Type B pancreatic cell (in vitro differentiated cells): Measurements from ENCODE around the gene ZCCHC14. TPM values are rescaled to one million over a fixed set of nuclear protein-coding genes. Genes with fewer than 3 reads are reported as not detected.

Experiments
- DNase-seq: peaks from one replicate; pipeline ENCODE4 v3.0.0; 2021; ENCODE audit warnings: mixed read lengths; ENCODE audit not compliant: unreplicated experiment; ENCODE audit errors: extremely low spot score
- H3K27ac Mint-ChIP-seq: 2 replicates; pipeline ENCODE4 v1.8.0; 2021; ENCODE audit warnings: mild to moderate bottlenecking, mixed read lengths
- H3K27me3 Mint-ChIP-seq: 2 replicates; pipeline ENCODE4 v1.8.0; 2021; ENCODE audit warnings: mixed read lengths
- H3K36me3 Mint-ChIP-seq: 2 replicates; pipeline ENCODE4 v1.8.0; 2021; ENCODE audit warnings: mixed read lengths
- H3K4me1 Mint-ChIP-seq: one replicate; pipeline ENCODE4 v1.8.0; 2021; ENCODE audit warnings: mixed read lengths; ENCODE audit not compliant: unreplicated experiment
- H3K4me3 Mint-ChIP-seq: 2 replicates; pipeline ENCODE4 v1.8.0; 2021; ENCODE audit warnings: mild to moderate bottlenecking, mixed read lengths
- H3K9me3 Mint-ChIP-seq: 2 replicates; pipeline ENCODE4 v1.8.0; 2021; ENCODE audit warnings: mixed read lengths
- total RNA-seq: library from RNA; stranded (reverse); gene quantifications from 2 replicates; pipeline ENCODE4 v1.2.1, GENCODE V29; 2021; ENCODE audit warnings: low replicate concordance
- TF ChIP-seq, protein P1 (sequence below): fragments of 200-600 bp; sonication (generic); conservative IDR thresholded peaks from 2 replicates; pipeline ENCODE4 v1.5.0; 2021; ENCODE audit warnings: antibody characterized with exemption, mild to moderate bottlenecking

The ZCCHC14 gene
- total RNA-seq, 1 donor from 2014 or later: 32.3 TPM

DNA sequence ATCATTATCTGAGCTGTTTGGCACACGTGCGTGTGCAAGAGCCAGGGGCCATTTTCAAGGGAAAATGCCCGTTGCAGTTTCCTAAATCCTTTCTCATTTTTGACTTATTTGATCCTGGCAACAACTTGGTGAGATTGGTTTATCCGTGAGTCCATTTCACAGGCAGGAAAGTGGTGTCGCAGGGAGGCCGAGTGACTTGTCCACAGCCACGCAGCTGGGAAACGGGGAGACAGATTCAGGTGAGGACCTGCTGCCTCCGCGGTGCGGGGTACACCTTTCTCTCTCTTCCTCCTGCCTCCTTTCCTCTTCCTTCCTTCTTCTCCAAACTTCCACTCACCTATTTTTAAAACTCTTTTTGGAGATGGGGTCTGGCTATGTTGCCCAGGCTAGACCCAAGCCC lies 46.3 kb upstream of the ZCCHC14 start:
- Mint-ChIP-seq H3K4me3 (no peak overlapping the region), H3K27ac (no peak overlapping the region), H3K27me3 (peaks cover 20% of the 10 kb centered on the region), H3K9me3 (no peaks in the 10 kb centered on the region), H3K4me1 (peaks cover 18% of the 10 kb centered on the region), H3K36me3 (no peaks in the 10 kb centered on the region)
- DNase-seq: no peak
- TF ChIP-seq, protein P1, sequence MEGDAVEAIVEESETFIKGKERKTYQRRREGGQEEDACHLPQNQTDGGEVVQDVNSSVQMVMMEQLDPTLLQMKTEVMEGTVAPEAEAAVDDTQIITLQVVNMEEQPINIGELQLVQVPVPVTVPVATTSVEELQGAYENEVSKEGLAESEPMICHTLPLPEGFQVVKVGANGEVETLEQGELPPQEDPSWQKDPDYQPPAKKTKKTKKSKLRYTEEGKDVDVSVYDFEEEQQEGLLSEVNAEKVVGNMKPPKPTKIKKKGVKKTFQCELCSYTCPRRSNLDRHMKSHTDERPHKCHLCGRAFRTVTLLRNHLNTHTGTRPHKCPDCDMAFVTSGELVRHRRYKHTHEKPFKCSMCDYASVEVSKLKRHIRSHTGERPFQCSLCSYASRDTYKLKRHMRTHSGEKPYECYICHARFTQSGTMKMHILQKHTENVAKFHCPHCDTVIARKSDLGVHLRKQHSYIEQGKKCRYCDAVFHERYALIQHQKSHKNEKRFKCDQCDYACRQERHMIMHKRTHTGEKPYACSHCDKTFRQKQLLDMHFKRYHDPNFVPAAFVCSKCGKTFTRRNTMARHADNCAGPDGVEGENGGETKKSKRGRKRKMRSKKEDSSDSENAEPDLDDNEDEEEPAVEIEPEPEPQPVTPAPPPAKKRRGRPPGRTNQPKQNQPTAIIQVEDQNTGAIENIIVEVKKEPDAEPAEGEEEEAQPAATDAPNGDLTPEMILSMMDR: no peak

DNA sequence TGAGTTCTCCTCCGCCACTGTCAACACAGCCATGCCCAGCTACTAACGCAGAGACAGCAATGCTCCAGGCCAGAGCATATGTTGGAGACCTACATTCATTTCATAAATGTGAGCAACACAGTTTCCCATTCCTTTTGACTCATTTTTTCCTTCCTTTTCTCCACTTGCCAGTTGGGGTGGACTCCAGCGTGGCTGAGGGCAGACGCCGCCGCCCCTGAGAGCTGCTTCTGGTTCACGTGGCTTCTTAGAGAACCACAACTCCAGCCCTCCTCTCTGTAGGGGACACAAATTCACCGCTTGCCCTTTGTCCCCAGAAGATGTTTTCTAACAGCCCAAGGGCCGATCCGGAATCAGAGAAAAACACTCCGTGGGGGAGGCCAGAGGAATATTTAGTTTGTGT lies 45.8 kb upstream of the ZCCHC14 start:
- H3K27ac Mint-ChIP-seq: no peak overlapping the region
- peaks cover 18% of the 10 kb centered on the region for H3K4me1 Mint-ChIP-seq
- DNase-seq: no peak
- H3K9me3 Mint-ChIP-seq: no peaks in the 10 kb centered on the region
- TF ChIP-seq, protein P1: no peak
- no peak overlapping the region for H3K4me3 Mint-ChIP-seq
- no peaks in the 10 kb centered on the region for H3K36me3 Mint-ChIP-seq
- H3K27me3 Mint-ChIP-seq: peaks cover 20% of the 10 kb centered on the region

DNA sequence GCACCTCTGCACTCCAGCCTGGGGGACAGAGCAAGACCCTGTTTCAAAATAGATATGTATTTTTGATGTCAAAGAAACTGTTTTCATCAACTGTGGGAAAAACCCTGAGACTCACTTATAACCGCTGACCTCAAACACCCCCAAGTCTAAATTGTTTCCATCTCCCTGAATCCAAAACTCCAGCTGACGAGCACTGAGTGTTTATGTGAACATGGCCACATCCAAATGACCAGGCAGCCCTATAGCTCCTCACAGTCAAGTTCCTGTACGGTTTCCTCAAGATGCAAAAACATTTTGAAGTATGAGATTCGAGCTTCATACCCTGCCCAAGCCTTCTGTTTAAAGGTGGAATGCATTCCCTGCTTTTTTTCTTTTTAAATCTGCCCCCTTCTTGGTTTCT lies 45.3 kb upstream of the ZCCHC14 start:
- H3K9me3 Mint-ChIP-seq: no peaks in the 10 kb centered on the region
- peaks cover 18% of the 10 kb centered on the region for H3K4me1 Mint-ChIP-seq
- H3K27ac Mint-ChIP-seq: no peak overlapping the region

DNA sequence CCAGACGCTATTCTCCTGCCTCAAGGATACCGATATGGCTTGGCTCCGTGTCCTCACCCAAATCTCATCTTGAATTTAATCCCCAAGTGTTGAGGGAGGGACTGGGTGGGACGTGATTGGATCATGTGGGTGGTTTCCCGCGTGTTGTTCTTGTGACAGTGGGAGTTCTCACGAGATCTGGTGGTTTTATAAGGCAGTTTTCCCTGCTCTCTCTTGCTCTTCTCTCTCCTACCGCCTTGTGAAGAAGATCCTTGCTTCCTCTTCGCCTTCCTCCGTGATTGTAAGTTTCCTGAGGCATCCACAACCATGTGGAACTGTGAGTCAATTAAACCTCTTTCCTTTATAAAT lies 43.9 kb upstream of the ZCCHC14 start:
- no peak for DNase-seq
- Mint-ChIP-seq H3K36me3 (no peaks in the 10 kb centered on the region), H3K4me1 (peaks cover 18% of the 10 kb centered on the region), H3K4me3 (no peak overlapping the region), H3K27ac (no peak overlapping the region), H3K9me3 (no peaks in the 10 kb centered on the region), H3K27me3 (peaks cover 17% of the 10 kb centered on the region)
- TF ChIP-seq, protein P1: no peak

More for the DNA sequence above, 45.3 kb upstream of the ZCCHC14 start:
- Mint-ChIP-seq H3K36me3 (no peaks in the 10 kb centered on the region), H3K27me3 (peaks cover 20% of the 10 kb centered on the region), H3K4me3 (no peak overlapping the region)
- TF ChIP-seq, protein P1: no peak
- DNase-seq: no peak

DNA sequence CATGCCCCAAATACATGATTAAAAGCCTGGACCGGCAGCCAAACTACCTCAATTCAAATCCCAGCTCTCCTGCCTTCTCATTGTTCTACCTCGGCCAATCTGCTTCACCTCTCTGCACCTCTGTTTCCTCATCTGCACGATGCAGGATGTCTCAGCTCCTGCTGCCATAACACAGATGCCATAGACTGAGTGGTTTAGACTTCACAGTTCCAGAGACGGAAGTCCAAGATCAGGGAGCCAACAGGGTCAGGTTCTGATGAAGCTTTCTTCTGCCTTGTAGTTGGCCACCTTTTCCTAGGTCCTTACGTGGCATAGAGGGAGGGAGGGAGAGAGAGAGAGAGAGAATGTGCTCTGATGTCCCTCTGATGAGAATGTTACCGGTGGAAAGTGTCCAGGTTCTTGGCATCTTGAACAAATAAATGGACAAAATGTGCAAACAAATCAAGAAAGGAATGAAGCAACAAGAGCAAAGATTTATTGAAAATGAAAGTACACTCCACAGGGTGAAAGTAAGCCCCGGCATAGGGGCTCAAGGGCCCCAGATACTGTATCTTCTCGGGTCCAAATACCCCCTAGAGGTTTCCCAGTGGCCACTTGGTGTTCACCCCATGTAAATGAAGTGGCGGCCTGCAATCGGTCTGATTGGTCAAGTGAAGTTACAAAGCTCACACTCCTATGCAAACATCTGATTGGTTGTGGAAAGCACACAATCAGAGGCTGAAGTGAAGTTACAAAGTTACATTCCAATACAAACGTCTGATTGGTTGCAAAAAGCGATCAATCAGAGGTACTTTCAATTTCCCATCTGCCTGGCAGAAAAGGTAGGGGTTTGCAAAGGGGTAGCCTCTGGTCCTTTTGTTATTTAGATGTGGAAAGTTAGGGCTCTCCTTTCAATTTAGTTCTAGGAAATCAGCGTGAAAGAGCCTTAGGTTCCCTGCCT lies 43.3 kb upstream of the ZCCHC14 start:
- TF ChIP-seq, protein P1: no peak
- H3K9me3 Mint-ChIP-seq: no peaks in the 10 kb centered on the region
- peaks cover 17% of the 10 kb centered on the region for H3K27me3 Mint-ChIP-seq
- no peak overlapping the region for H3K4me3 Mint-ChIP-seq
- no peak overlapping the region for H3K27ac Mint-ChIP-seq
- H3K36me3 Mint-ChIP-seq: no peaks in the 10 kb centered on the region
- no peak for DNase-seq
- H3K4me1 Mint-ChIP-seq: peaks cover 18% of the 10 kb centered on the region
